ENCODE results near the gene DNAJC3. TPM values are rescaled to one million over a fixed set of nuclear protein-coding genes. Genes with fewer than 3 reads are reported as not detected.
A peak's percentile ranks its signal among the peaks of the same experiment; 100 is the strongest.

Gene DNAJC3, protein sequence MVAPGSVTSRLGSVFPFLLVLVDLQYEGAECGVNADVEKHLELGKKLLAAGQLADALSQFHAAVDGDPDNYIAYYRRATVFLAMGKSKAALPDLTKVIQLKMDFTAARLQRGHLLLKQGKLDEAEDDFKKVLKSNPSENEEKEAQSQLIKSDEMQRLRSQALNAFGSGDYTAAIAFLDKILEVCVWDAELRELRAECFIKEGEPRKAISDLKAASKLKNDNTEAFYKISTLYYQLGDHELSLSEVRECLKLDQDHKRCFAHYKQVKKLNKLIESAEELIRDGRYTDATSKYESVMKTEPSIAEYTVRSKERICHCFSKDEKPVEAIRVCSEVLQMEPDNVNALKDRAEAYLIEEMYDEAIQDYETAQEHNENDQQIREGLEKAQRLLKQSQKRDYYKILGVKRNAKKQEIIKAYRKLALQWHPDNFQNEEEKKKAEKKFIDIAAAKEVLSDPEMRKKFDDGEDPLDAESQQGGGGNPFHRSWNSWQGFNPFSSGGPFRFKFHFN
- total RNA-seq: 10 to 100 TPM; 11.6 to 75.1 (median 29.2) TPM

DNA sequence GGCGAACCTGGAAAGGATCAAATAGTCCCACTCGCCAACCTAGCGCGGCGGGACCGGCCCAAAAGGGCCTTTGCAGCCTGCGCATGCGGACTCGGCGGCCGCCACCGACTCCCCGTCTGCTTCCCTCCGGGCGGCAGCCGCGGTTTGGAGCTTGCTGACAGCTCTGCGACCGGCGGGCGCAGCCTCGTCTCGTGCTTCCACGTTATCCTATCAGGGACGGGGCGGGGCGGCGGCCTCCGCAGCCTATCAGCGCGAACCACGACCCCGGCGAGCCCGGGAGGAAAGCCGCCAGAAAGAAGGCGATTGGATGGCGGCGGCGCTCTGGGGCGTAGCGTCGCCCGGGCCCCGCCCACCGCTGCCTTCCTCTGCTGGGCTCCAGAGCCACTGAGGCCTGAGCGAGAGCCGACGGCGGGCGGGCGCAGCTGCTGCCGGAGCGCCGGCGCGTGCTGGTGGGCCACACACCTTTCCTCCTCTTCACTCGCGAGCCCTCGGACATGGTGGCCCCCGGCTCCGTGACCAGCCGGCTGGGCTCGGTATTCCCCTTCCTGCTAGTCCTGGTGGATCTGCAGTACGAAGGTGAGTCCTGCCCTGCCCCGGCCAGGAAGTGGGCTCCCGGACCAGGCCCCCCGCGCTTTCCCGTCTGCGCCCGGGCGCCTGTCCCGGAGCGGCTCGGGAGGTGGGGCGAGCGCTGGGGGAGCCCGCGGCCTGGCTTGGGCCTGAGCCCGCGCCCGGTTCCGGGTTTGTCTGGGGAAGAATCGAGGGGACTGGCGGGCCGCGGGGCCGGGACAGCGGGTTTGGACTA lies at the start of gene DNAJC3:
DNAJC3 (plus strand) TSS at position 378 of the 802 bp plus-strand sequence; CDS start at position 495, 117 bp downstream.
- H3K27ac ChIP-seq: peak within 1 kb of the TSS; percentile 78 to 94
- peak within 1 kb of the TSS; percentile 56 to 84 (median 79) for H3K4me3 ChIP-seq
- in situ Hi-C loops (cut with MboI; ENCODE audit: low pct_unique_long_range_greater_than_20kb in 2 of 9, low sequenced_read_pairs in 9 of 9, unreplicated experiment in 9 of 9): no loop called here
- ATAC-seq (replicated peaks in 6 of 8): peak; percentile 90 to 96 (median 94)
- WGBS, 10 experiments: 0 to 2% (median 0%) methylated on average over 1 to 11 of the region's 90 CpGs; no CpG with 5 or more reads in 5 of the 10 experiments
- peaks cover 6 to 13% of the 10 kb centered on the region in 2 donors for H3K4me1 ChIP-seq (replicated peaks in 1 of 2)

DNA sequence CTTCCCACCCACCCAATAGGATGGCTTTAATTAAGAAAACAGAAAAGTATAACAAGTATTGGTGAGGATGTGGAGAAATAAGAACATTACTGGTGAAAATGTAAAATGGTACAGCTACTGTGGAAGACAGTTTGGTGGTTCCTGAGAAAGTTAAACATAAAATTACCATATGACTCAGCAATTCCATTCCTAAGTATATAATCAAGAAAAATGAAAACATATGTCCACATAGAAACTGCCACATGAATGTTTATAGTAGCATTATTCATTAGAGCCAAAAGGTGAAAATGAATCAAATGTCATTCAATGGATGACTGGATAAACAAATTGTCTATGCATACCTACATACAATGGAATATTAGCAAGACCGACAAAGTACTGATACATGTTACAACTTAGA lies 49.3 kb upstream of the DNAJC3 start:
- peak in 3 of 8 experiments; percentile 84 to 87 (median 85) for ATAC-seq (replicated peaks in 6 of 8)
- no peak overlapping the region for H3K4me3 ChIP-seq
- in situ Hi-C loops (cut with MboI; ENCODE audit: low pct_unique_long_range_greater_than_20kb in 2 of 9, low sequenced_read_pairs in 9 of 9, unreplicated experiment in 9 of 9): loop anchor here in 1 of 9 experiments (25.0 kb wide), 1 partner anchor 210 kb away; no protein-coding TSS in a partner anchor
- 0 to 100% (median 100%) methylated on average over 1 of the region's 1 CpG; no CpG with 5 or more reads in 1 of the 10 experiments for WGBS, 10 experiments
- no peak overlapping the region for H3K27ac ChIP-seq
- H3K4me1 ChIP-seq (replicated peaks in 1 of 2): no peaks in the 10 kb centered on the region

DNA sequence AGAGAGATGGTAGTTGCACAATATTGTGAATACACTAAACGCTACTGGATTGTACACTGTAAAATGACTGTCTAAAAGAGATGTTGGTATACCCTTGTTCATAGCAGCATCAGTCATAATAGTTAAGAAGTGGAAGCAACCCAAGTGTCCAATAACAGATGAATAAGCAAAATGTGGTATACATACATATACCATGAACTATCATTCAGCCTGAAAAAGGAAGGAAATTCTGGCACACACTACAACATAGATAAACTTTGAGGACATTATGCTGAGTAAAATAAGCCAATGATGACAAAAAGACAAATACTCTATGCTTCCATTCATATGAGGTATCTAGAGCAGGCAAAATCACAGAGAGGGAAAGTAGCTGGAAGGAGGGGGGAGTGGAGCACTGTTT lies 48.5 kb upstream of the DNAJC3 start:
- ATAC-seq (replicated peaks in 6 of 8): no peak
- in situ Hi-C loops (cut with MboI; ENCODE audit: low pct_unique_long_range_greater_than_20kb in 2 of 9, low sequenced_read_pairs in 9 of 9, unreplicated experiment in 9 of 9): loop anchor here in 1 of 9 experiments (25.0 kb wide), 1 partner anchor 209 kb away; no protein-coding TSS in a partner anchor
- WGBS, 10 experiments: 75 to 100% (median 94%) methylated on average over 1 of the region's 1 CpG; no CpG with 5 or more reads in 6 of the 10 experiments

DNA sequence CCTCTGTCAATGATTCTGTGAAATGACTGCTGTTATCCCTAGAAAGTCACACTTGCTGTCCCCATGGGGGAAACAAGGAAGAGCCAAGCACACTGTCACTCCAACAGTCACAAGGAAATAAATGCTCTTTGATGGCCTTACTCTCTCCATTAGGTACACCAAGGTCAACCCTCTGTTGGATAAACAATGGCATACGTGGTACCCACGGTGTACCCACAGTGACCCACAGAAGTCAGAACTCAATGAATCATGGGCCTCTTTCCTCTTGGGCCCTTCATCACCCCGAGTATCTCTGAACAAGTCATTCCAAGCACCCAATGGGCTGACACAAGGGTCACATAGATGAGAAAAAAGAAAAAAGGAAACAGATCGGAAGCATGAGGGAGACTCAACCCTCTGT lies 47.9 kb upstream of the DNAJC3 start:
- in situ Hi-C loops (cut with MboI; ENCODE audit: low pct_unique_long_range_greater_than_20kb in 2 of 9, low sequenced_read_pairs in 9 of 9, unreplicated experiment in 9 of 9): loop anchor here in 1 of 9 experiments (25.0 kb wide), 1 partner anchor 208 kb away; no protein-coding TSS in a partner anchor
- WGBS, 10 experiments: 85 to 100% (median 90%) methylated on average over 1 to 4 of the region's 4 CpGs; no CpG with 5 or more reads in 3 of the 10 experiments
- ATAC-seq (replicated peaks in 6 of 8): no peak
- no peak overlapping the region for H3K4me3 ChIP-seq
- no peak overlapping the region for H3K27ac ChIP-seq
- H3K4me1 ChIP-seq (replicated peaks in 1 of 2): no peaks in the 10 kb centered on the region

More for the DNA sequence above, 48.5 kb upstream of the DNAJC3 start:
- H3K27ac ChIP-seq: no peak overlapping the region
- no peaks in the 10 kb centered on the region for H3K4me1 ChIP-seq (replicated peaks in 1 of 2)
- no peak overlapping the region for H3K4me3 ChIP-seq

DNA sequence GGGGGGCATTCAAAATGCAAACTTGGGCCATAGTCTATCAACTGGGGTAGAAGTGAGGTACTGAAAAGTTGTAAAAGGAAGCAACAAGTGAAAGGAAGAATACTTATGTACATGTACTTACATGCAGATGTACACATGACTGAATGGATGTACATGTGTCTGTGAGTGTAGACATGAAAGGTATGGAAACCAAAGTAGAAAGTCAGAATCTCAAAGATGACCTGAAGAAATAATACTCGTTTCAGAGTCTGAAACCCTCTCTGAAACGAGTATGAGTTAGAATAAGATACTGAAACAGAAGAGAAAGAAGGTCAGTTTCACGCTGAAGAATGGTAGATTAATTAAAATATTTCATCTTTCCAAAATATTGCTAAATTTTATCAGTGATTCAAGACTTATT lies 46.3 kb upstream of the DNAJC3 start:
- no peak for ATAC-seq (replicated peaks in 6 of 8)
- no peak overlapping the region for H3K27ac ChIP-seq
- H3K4me1 ChIP-seq (replicated peaks in 1 of 2): no peaks in the 10 kb centered on the region
- WGBS, 10 experiments: 78 to 100% (median 92%) methylated on average over 2 to 3 of the region's 3 CpGs
- in situ Hi-C loops (cut with MboI; ENCODE audit: low pct_unique_long_range_greater_than_20kb in 2 of 9, low sequenced_read_pairs in 9 of 9, unreplicated experiment in 9 of 9): loop anchor here in 1 of 9 experiments (25.0 kb wide), 1 partner anchor 207 kb away; no protein-coding TSS in a partner anchor
- H3K4me3 ChIP-seq: no peak overlapping the region

DNA sequence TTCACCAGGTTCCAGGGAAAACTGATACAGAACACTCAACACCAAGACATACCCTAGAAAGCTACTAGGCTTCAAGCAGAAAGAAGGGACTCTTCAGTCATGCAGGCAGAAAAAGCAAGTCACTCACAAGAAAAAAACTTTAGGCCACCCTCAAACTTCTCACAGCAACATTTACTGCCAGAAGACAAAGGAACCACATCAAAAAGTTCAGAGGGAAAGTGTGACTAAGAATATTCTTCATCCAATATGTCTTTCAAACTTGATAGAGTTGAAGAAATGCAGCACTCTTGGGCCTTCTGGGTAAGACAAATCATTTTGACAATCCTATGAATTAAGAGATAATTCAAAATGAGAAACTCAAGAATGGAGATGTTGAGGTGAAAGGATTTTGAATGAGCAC lies 40.1 kb upstream of the DNAJC3 start:
- Histone ChIP-seq H3K4me1 (replicated peaks in 1 of 2) (peaks cover 6 to 10% of the 10 kb centered on the region in 2 donors), H3K27ac (no peak overlapping the region), H3K4me3 (no peak overlapping the region)
- ATAC-seq (replicated peaks in 6 of 8): no peak
- in situ Hi-C loops (cut with MboI; ENCODE audit: low pct_unique_long_range_greater_than_20kb in 2 of 9, low sequenced_read_pairs in 9 of 9, unreplicated experiment in 9 of 9): loop anchor here in 1 of 9 experiments (25.0 kb wide), 1 partner anchor 200 kb away; no protein-coding TSS in a partner anchor

DNA sequence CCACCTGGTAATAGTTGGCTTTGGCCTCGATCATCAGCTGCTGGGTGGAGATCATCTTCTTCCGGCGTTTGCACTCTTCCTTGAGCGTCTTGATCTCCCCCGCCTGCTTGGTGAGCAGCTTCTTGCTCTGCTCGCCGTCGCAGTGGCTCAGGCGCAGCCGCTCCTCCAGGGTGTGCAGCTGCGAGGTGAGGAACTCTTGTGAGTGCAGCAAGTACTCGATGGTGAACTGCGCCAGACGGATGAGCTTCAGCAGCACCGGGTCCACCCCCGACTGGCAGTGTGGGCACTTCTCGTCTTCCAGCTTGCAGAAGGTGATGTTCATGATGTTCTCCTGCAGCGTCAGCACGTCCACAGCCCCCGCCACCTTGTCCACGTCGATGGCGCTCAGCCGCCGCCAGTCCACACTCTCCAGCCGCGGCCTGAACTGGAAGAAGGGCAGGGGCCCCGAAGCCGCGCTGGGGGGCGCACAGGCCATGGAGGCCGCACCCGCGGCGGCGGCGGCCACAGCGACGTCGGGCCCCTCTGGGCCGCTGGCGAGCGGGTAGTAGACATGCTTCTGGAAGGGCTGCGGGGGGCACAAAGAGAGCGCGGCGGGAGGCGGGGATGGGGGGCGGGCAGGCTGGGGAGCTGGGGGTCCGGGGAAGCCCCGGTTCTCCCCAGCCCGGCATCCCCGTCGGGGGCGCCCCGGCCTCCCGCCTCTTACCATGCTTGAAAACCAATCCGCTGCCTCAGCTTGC lies 35.5 kb upstream of the DNAJC3 start:
- 57 to 76% (median 67%) methylated on average over 3 to 16 of the region's 58 CpGs; no CpG with 5 or more reads in 7 of the 10 experiments for WGBS, 10 experiments
- peak overlapping the region; percentile 27 to 96 (median 77) for H3K4me3 ChIP-seq
- no peak overlapping the region for H3K27ac ChIP-seq
- no peak for ATAC-seq (replicated peaks in 6 of 8)
- in situ Hi-C loops (cut with MboI; ENCODE audit: low pct_unique_long_range_greater_than_20kb in 2 of 9, low sequenced_read_pairs in 9 of 9, unreplicated experiment in 9 of 9): loop anchor here in 1 of 9 experiments (25.0 kb wide), 1 partner anchor 196 kb away; no protein-coding TSS in a partner anchor
- peaks cover 9 to 20% of the 10 kb centered on the region in 2 donors for H3K4me1 ChIP-seq (replicated peaks in 1 of 2)

DNA sequence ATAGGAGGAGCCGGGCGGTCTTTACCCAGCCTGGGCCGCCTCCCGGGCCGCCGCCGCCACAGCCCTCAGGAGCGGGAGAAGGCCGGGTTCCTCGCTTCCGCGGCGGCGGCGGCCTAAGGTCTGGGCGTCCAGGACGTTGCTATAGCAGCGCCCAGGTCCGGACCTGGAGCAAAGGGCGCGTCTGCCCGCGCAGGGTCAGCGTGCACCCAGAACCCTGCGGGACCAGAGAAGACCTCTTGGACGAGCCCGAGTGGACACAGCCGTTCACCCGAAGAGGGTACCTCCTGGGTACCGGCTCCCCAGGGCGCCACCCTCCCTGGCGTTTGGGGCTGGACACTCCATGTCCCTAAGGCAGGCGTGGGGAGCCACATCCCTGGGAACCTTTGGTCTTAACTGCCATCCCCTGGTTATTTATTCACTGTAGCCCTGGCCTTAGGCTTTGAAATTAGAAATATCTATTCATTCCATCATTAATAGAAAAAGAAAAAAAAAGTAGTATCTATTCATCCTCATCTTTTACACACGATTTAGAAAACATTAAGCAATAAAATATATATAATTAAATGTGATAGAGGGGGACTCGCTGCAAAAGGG lies 34.8 kb upstream of the DNAJC3 start:
- ATAC-seq (replicated peaks in 6 of 8): peak; percentile 13 to 58 (median 27)
- Histone ChIP-seq H3K4me1 (replicated peaks in 1 of 2) (peaks cover 9 to 20% of the 10 kb centered on the region in 2 donors), H3K27ac (no peak overlapping the region), H3K4me3 (peak overlapping the region; percentile 27 to 96 (median 77))
- in situ Hi-C loops (cut with MboI; ENCODE audit: low pct_unique_long_range_greater_than_20kb in 2 of 9, low sequenced_read_pairs in 9 of 9, unreplicated experiment in 9 of 9): loop anchor here in 1 of 9 experiments (25.0 kb wide), 1 partner anchor 195 kb away; no protein-coding TSS in a partner anchor
- WGBS, 10 experiments: 20 to 67% (median 54%) methylated on average over 1 to 18 of the region's 35 CpGs

DNA sequence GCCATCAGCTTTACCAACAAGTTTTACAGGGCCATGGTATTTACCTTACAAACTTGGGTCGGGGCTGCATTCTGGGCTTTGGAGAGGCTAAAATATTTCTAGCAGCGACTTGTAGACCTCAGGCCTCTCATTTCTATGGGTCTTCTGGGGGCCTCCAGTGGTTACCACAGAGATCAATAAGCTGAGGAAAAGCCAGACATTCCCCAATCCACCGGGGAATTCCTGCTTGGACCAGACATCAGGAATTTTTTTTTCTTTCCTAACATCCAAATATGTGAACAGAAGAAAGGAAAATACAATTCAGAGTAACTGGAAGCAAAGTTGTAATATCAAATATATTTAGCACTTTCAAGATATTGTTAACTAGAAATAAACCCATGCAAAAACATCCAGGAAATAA lies 33.9 kb upstream of the DNAJC3 start:
- no peak for ATAC-seq (replicated peaks in 6 of 8)
- no peak overlapping the region for H3K27ac ChIP-seq
- WGBS, 10 experiments: 13 to 97% (median 38%) methylated on average over 1 to 3 of the region's 3 CpGs; no CpG with 5 or more reads in 1 of the 10 experiments
- H3K4me3 ChIP-seq: peak overlapping the region; percentile 48 to 96 (median 77)
- peaks cover 9 to 20% of the 10 kb centered on the region in 2 donors for H3K4me1 ChIP-seq (replicated peaks in 1 of 2)
- in situ Hi-C loops (cut with MboI; ENCODE audit: low pct_unique_long_range_greater_than_20kb in 2 of 9, low sequenced_read_pairs in 9 of 9, unreplicated experiment in 9 of 9): loop anchor here in 1 of 9 experiments (25.0 kb wide), 1 partner anchor 194 kb away; no protein-coding TSS in a partner anchor

DNA sequence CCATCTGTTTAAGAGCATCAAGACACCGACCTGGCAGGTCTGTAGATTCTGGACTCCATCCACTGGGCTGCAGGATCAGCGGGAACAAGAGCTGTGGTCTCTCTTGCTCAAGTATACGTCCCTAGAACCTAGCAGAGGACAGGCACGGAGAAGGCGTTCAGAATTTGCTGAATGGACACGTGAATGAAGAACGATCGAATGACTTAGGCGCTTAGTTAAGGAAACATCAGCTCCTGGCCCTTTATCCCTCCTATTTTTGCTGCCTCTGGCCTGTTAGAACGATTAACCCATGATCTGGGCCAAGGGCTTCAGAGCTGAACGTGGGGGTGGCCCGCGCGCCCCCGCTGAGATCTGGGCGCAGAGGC lies 33.4 kb upstream of the DNAJC3 start:
- Histone ChIP-seq H3K4me1 (replicated peaks in 1 of 2) (peaks cover 9 to 20% of the 10 kb centered on the region in 2 donors), H3K4me3 (peak overlapping the region; percentile 48 to 96 (median 77)), H3K27ac (peak overlapping the region; percentile 56 to 74)
- peak in 6 of 8 experiments; percentile 13 to 33 (median 25) for ATAC-seq (replicated peaks in 6 of 8)
- in situ Hi-C loops (cut with MboI; ENCODE audit: low pct_unique_long_range_greater_than_20kb in 2 of 9, low sequenced_read_pairs in 9 of 9, unreplicated experiment in 9 of 9): loop anchor here in 1 of 9 experiments (25.0 kb wide), 1 partner anchor 194 kb away; no protein-coding TSS in a partner anchor
- WGBS, 10 experiments: 0 to 10% (median 0%) methylated on average over 1 to 12 of the region's 16 CpGs; no CpG with 5 or more reads in 1 of the 10 experiments

DNA sequence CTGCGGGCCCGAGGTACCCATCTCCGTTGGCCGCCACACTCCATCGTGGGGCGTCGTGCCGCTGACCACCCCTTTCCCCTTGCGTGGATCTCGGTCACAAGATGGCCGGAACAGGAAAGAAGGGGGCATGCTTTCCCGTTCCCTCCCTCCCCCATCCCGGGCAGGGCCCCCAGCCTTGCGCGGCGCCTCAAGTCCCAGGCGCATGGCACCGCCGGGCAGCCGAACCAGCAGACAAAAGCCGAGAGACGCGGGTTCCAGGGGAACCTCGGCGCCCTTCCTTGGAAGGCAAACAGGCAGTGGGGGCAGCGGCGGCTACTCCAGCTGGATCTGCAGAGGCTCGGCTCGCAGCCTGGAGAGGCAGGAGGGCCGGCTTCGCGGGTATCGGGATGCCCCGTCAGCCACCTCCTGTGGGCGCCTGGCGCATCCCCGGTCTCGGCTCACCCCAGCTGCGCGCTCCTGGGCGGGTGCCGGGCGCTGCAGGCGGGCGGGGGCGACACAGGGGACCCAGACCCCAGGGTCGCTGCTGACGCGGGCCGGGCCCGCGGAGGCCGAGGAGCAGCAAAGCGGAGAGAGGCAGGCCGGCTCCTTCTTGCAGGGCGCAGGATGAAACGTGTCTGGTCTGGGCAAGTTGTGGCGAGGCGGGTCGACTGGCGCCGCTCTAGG lies 32.9 kb upstream of the DNAJC3 start:
- WGBS, 10 experiments: no CpG with 5 or more reads among the region's 62 CpGs
- Histone ChIP-seq H3K27ac (peak overlapping the region; percentile 56 to 74), H3K4me3 (peak overlapping the region; percentile 48 to 96 (median 77)), H3K4me1 (replicated peaks in 1 of 2) (peaks cover 9 to 20% of the 10 kb centered on the region in 2 donors)
- in situ Hi-C loops (cut with MboI; ENCODE audit: low pct_unique_long_range_greater_than_20kb in 2 of 9, low sequenced_read_pairs in 9 of 9, unreplicated experiment in 9 of 9): loop anchor here in 1 of 9 experiments (25.0 kb wide), 1 partner anchor 193 kb away; no protein-coding TSS in a partner anchor
- ATAC-seq (replicated peaks in 6 of 8): peak; percentile 50 to 77 (median 74)

All from motor neuron (in vitro differentiated cells).